WTC11 (cell line): ENCODE results near the gene MRPL55.

ENCODE experiments used
- AFF4 ChIP-seq: sonication (generic); formaldehyde crosslinking; IDR thresholded peaks from 2 replicates; pipeline ENCODE4 v1.8.1; 2023; ENCODE audit warnings: mild to moderate bottlenecking, missing genetic modification reagents, borderline replicate concordance
- CTCF ChIP-seq: fragments of 200-600 bp; IDR thresholded peaks from 2 replicates; pipeline ENCODE4 v1.8.0; 2022; ENCODE audit warnings: antibody characterized with exemption
- JUN ChIP-seq: sonication (generic); formaldehyde crosslinking; IDR thresholded peaks from 2 replicates; pipeline ENCODE4 v1.8.0; 2023; ENCODE audit warnings: mild to moderate bottlenecking, missing genetic modification reagents
- MAX ChIP-seq: sonication (generic); formaldehyde crosslinking; IDR thresholded peaks from 2 replicates; pipeline ENCODE4 v1.8.0; 2022; ENCODE audit warnings: mild to moderate bottlenecking, missing genetic modification reagents
- ZNF281 ChIP-seq: sonication (generic); formaldehyde crosslinking; IDR thresholded peaks from 2 replicates; pipeline ENCODE4 v1.8.0; 2023; ENCODE audit warnings: mild to moderate bottlenecking, missing genetic modification reagents

GRCh38 chr1:228114827-228115226 is 5.7 kb upstream of the MRPL55 start:
- TF ChIP-seq AFF4 (CRISPR knock-in tag) (no peak), CTCF (no peak), JUN (CRISPR knock-in tag) (no peak), MAX (no peak), ZNF281 (no peak)
